GM10266 (cell line): ENCODE results near the gene NAV3.

ENCODE experiments used
- DNase-seq: peaks from one replicate; pipeline ENCODE4 v3.0.0; 2012; ENCODE audit errors: extremely low spot score
- TF ChIP-seq, protein P1 (sequence below): IDR thresholded peaks from 2 replicates; pipeline ENCODE4 v1.5.1; 2012; ENCODE audit warnings: mild to moderate bottlenecking, low read depth; ENCODE audit not compliant: control insufficient read depth, insufficient read depth; ENCODE audit errors: missing control alignments

Gene NAV3

DNA sequence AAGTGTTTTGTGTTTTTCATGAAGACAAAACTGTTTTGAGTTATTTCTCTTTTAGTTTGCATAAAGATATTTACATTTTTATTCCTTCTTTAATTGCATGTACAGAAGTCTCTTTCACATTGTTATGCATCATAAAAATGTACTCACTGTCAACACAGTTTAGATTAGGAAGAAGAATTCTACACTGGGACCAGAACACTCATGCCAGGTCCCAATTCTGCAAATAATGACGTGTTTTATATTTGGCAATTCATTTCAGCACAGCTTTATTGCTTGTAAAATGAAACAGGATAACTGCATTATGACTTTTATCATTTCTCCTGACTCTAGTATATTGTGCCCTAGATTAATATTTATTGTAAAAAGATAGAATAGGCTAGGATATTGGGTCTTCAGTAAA lies 369.2 kb downstream of the NAV3 start:
- no peak for DNase-seq
- TF ChIP-seq, protein P1, sequence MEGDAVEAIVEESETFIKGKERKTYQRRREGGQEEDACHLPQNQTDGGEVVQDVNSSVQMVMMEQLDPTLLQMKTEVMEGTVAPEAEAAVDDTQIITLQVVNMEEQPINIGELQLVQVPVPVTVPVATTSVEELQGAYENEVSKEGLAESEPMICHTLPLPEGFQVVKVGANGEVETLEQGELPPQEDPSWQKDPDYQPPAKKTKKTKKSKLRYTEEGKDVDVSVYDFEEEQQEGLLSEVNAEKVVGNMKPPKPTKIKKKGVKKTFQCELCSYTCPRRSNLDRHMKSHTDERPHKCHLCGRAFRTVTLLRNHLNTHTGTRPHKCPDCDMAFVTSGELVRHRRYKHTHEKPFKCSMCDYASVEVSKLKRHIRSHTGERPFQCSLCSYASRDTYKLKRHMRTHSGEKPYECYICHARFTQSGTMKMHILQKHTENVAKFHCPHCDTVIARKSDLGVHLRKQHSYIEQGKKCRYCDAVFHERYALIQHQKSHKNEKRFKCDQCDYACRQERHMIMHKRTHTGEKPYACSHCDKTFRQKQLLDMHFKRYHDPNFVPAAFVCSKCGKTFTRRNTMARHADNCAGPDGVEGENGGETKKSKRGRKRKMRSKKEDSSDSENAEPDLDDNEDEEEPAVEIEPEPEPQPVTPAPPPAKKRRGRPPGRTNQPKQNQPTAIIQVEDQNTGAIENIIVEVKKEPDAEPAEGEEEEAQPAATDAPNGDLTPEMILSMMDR = no peak

DNA sequence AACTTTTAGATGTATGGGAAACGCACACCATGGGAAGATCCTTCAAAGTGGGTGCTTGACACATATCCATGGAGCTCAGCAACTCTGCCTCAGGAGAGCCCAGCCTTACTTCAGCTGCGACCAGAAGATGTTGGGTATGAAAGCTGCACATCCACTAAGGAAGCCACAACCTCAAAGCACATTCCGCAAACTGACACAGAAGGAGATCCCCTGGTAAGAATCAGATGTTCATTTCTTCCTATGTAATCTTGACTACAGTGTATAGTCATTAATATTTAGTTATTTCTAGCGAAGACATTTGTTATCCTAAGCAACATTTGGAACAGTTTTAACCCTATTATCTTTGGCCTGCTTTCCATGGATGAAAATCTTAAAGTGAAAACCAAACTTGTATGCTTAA lies 374.2 kb downstream of the NAV3 start:
- TF ChIP-seq, protein P1 = no peak
- DNase-seq = no peak

- TF ChIP-seq, protein P1 = no peak
- DNase-seq = no peak
These were observed 377.4 kb downstream of the NAV3 start for GRCh38 chr12:78208092-78208491.

DNA sequence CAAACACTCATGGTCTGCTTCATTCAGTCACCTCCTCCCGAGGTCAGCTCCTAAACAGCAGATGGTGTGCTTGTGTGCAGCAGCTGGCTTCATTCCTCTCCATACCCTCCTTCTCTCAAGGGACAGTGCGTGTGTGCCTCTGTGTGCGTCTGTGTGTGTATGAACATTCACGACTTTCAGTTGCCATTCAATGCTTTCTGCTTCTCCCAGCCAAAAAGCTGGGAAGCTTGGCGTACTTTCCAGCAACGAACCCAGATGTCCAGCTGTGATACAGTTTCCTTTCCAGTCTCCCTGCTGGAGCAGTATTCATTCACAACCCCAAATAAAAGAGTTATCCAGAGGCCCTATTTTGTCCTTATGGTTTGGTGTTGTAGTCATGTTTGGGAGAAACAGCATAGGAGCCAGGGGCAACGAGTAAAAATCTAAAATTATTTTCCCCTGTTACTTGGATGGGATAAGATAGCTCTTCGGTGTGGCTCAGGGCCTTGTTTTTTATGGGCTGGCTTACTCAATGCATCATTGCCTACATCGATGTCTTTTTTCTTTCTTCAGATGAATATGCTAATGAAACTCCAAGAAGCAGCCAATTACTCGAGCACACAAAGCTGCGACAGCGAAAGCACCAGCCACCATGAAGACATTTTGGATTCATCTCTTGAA lies 379.3 kb downstream of the NAV3 start:
- TF ChIP-seq, protein P1 = no peak
- DNase-seq = no peak

DNA sequence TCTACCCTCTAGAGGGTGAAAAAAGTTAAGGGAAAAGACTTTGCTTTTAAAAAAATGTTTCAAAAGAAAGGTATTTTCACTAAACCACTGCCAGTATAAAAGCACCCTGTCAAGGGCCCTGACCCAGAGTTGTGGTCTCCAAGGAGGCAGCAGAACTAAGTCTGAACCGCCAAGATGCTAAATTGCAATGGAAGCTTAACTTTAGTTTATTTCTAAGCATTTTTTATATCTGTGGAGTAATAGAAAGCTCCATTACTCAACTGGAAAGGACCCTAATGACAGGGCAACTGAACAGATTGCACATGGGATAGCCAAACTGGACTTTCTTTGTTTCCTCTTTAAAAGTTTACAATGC lies 379.8 kb downstream of the NAV3 start:
- TF ChIP-seq, protein P1 = no peak
- no peak for DNase-seq

GRCh38 chr12:78210894-78211302 lies 380.2 kb downstream of the NAV3 start:
- TF ChIP-seq, protein P1 = no peak
- DNase-seq = no peak

GRCh38 chr12:78220811-78221210 lies 390.1 kb downstream of the NAV3 start:
- TF ChIP-seq, protein P1 = no peak
- no peak for DNase-seq
